ENCODE results near the gene NEU1.
"Not testable (repeated sequence)": the region's sequence is repeated elsewhere in the genome, so short reads cannot be mapped to it uniquely, and the experiment has no call there.

The NEU1 gene

DNA sequence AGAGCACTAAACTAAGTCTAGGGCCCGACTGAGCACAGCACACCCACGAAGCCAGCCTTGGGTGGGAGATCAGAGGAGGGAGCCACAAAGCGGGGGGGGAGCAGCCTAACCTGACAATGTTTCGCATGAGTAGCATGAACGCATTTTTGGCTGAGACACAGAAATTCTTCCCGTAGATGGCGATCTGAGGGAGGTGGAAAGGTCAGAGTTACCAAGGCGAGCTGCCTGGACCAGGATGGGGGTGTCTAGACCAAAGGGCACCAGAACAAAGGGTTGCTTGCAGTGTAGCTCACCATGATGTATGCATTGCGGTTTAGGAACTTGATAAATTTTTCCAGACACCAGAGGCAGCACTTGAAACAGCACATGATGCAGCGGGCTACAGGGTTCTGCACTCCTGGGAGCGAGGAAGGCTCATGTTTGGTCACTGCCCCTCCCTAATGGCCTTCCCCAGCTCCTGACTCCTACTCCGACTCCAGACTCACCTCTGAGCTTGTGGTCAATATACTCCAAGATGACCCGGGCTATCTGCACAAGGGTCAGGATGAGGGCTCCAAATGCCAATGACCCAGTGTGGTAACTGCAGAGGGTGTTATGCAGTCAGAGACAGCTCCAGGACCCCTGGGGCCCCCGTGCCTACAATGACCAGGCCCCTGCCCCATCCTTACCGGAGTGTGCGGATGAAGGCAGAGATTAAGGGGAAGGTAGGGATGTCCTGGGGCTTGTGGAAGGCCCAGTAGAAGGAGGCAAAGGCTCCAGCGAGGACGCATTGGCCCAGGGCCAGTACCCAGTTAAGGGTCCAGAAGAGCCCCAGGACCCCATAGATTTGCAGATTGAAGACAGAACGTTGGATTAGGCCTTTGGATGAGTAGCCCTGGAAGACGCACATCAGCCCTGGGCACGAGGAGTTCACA is 2.8 kb upstream of the NEU1 start:
- POLR2A ChIA-PET: interaction anchor here (0.8 kb wide), 1 partner anchor 30 kb away, joined by 5 read pairs; no protein-coding TSS in a partner anchor
- Histone ChIP-seq H3K36me3 (ENCODE audit: control insufficient read depth in 4 of 4, insufficient read depth in 4 of 4, low read length in 3 of 4) (peaks cover 0 to 10% (median 4%) of the 10 kb centered on the region in 4 experiments), H3K27ac (ENCODE audit: insufficient read depth in 1 of 2, low read depth in 1 of 2, low read length in 2 of 2, poor library complexity in 1 of 2, severe bottlenecking in 2 of 2) (no peak overlapping the region), H3K4me3 (ENCODE audit: control insufficient read depth in 1 of 7, extremely low read depth in 1 of 7, insufficient read depth in 4 of 7, low read depth in 2 of 7, low read length in 6 of 7) (no peak overlapping the region), H3K9me3 (ENCODE audit: control extremely low read depth in 1 of 5, control insufficient read depth in 4 of 5, insufficient read depth in 2 of 5, low read depth in 1 of 5, low read length in 4 of 5) (no peaks in the 10 kb centered on the region), H3K27me3 (replicated peaks in 2 of 5; ENCODE audit: control insufficient read depth in 4 of 5, insufficient read depth in 5 of 5, low read length in 4 of 5) (no peaks in the 10 kb centered on the region), H3K4me1 (ENCODE audit: control extremely low read depth in 1 of 4, control insufficient read depth in 4 of 4, insufficient read depth in 4 of 4, low read length in 3 of 4) (peaks cover 0 to 29% (median 19%) of the 10 kb centered on the region in 4 experiments)
- CTCF ChIA-PET: interaction anchor here (0.7 to 4.0 kb wide), 7 partner anchors 11 to 319 kb away, joined by 3 to 14 read pairs (median 5); partner anchors contain the start of gene ATP6V1G2
- WGBS (ENCODE audit: insufficient coverage): 98% methylated on average over 20 of the region's 21 CpGs
- no peak for DNase-seq

DNA sequence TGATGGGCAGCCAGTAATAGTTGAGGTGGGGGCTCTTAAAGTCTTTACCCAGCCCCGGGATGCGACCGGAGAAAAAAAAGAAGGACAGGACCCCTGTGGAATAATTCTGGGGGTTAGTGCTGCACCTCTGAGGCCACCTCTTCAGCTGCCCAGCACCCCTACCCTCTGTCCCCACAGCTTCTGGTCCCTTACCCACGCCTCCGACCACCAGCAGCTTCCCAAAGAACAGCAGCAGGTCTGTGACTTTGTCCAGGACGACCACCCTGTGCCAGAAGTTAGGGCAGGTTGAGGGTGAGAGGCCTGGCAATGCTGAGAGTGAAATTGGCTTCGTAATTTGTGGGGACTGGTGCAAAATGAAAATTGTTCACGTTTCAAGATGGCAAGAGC is 2.2 kb upstream of the NEU1 start:
- H3K27me3 ChIP-seq (replicated peaks in 2 of 5; ENCODE audit: control insufficient read depth in 4 of 5, insufficient read depth in 5 of 5, low read length in 4 of 5): no peaks in the 10 kb centered on the region
- no peak overlapping the region for H3K27ac ChIP-seq (ENCODE audit: insufficient read depth in 1 of 2, low read depth in 1 of 2, low read length in 2 of 2, poor library complexity in 1 of 2, severe bottlenecking in 2 of 2)
- DNase-seq: no peak
- no peaks in the 10 kb centered on the region for H3K9me3 ChIP-seq (ENCODE audit: control extremely low read depth in 1 of 5, control insufficient read depth in 4 of 5, insufficient read depth in 2 of 5, low read depth in 1 of 5, low read length in 4 of 5)
- peaks cover 0 to 29% (median 19%) of the 10 kb centered on the region in 4 experiments for H3K4me1 ChIP-seq (ENCODE audit: control extremely low read depth in 1 of 4, control insufficient read depth in 4 of 4, insufficient read depth in 4 of 4, low read length in 3 of 4)
- H3K4me3 ChIP-seq (ENCODE audit: control insufficient read depth in 1 of 7, extremely low read depth in 1 of 7, insufficient read depth in 4 of 7, low read depth in 2 of 7, low read length in 6 of 7): peak overlapping the region in 1 of 7 experiments; percentile 88
- CTCF ChIA-PET: interaction anchor here (0.7 to 4.0 kb wide), 9 partner anchors 11 to 319 kb away, joined by 3 to 14 read pairs (median 5); partner anchors contain the start of gene ATP6V1G2
- peaks cover 3 to 16% (median 10%) of the 10 kb centered on the region in 4 experiments for H3K36me3 ChIP-seq (ENCODE audit: control insufficient read depth in 4 of 4, insufficient read depth in 4 of 4, low read length in 3 of 4)
- POLR2A ChIA-PET: interaction anchor here (0.8 to 1.4 kb wide), 3 partner anchors 29 to 65 kb away, joined by 3 to 8 read pairs (median 5); partner anchors contain the start of gene EHMT2
- WGBS (ENCODE audit: insufficient coverage): 96% methylated on average over 6 of the region's 8 CpGs

DNA sequence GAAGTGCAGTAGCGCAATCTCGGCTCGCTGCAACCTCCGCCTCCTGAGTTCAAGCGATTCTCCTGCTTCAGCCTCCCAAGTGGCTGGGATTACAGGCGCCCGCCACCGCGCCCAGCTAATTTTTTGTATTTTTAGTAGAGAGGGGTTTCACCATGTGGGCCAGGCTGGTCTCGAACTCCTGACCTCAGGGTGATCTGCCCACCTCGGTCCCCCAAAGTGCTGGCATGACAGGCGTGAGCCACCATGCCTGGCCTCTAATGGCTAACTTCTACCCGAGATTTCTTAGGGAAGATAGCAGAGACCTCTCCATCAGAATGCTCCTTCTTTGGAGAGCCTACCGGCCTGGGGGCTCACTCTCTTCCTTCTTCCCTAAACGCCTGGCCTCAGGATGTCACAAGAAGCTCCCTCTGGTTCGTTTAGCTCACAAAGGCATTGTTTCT is 1.5 kb upstream of the NEU1 start:
- not testable (repeated sequence) for H3K27me3 ChIP-seq (replicated peaks in 2 of 5; ENCODE audit: control insufficient read depth in 4 of 5, insufficient read depth in 5 of 5, low read length in 4 of 5); H3K9me3 ChIP-seq (ENCODE audit: control extremely low read depth in 1 of 5, control insufficient read depth in 4 of 5, insufficient read depth in 2 of 5, low read depth in 1 of 5, low read length in 4 of 5); DNase-seq
- POLR2A ChIA-PET: interaction anchor here (0.7 to 1.4 kb wide), 4 partner anchors 34 to 234 kb away, joined by 3 to 8 read pairs (median 5); partner anchors contain the start of gene EHMT2
- WGBS (ENCODE audit: insufficient coverage): 20% methylated on average over 8 of the region's 16 CpGs
- Histone ChIP-seq H3K36me3 (ENCODE audit: control insufficient read depth in 4 of 4, insufficient read depth in 4 of 4, low read length in 3 of 4) (peaks cover 7 to 23% (median 14%) of the 10 kb centered on the region in 4 experiments), H3K27ac (ENCODE audit: insufficient read depth in 1 of 2, low read depth in 1 of 2, low read length in 2 of 2, poor library complexity in 1 of 2, severe bottlenecking in 2 of 2) (peak overlapping the region in 1 of 2 experiments; percentile 89), H3K4me1 (ENCODE audit: control extremely low read depth in 1 of 4, control insufficient read depth in 4 of 4, insufficient read depth in 4 of 4, low read length in 3 of 4) (peaks cover 0 to 29% (median 19%) of the 10 kb centered on the region in 4 experiments), H3K4me3 (ENCODE audit: control insufficient read depth in 1 of 7, extremely low read depth in 1 of 7, insufficient read depth in 4 of 7, low read depth in 2 of 7, low read length in 6 of 7) (peak overlapping the region; percentile 41 to 96 (median 85))
- CTCF ChIA-PET: interaction anchor here (0.6 to 4.0 kb wide), 12 partner anchors 12 to 357 kb away, joined by 3 to 14 read pairs (median 3); partner anchors contain the start of gene ABHD16A

DNA sequence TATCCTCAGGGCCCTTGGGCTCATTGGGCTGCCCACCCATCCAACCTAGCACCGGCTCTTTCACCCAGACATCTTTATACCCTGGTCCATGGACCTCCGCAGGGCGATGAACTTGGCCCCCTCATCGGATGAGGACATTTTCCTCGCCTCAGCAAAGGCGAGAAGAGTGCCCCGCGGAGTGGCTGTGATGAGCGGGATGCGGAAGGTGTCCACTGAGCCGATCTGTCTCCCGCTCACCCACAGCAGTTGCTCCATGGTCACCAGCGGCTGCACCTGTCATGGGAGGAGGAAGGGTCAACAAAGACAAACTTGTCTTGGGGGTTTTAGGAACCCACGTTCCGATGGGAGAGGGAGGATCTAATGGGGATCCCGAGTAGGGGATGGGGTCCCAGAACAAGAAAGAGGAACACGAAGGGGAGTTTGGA is 690 bp downstream of the NEU1 start:
- WGBS (ENCODE audit: insufficient coverage): 59% methylated on average over 15 of the region's 17 CpGs
- ChIA-PET POLR2A (interaction anchor here (1.0 to 2.2 kb wide), 3 partner anchors 9 to 26 kb away, joined by 3 to 18 read pairs (median 3); no protein-coding TSS in a partner anchor), CTCF (interaction anchor here (0.9 to 4.0 kb wide), 2 partner anchors 14 to 23 kb away, joined by 3 to 14 read pairs; no protein-coding TSS in a partner anchor)
- DNase-seq: no peak
- Histone ChIP-seq H3K9me3 (ENCODE audit: control extremely low read depth in 1 of 5, control insufficient read depth in 4 of 5, insufficient read depth in 2 of 5, low read depth in 1 of 5, low read length in 4 of 5) (no peaks in the 10 kb centered on the region), H3K27ac (ENCODE audit: insufficient read depth in 1 of 2, low read depth in 1 of 2, low read length in 2 of 2, poor library complexity in 1 of 2, severe bottlenecking in 2 of 2) (peak overlapping the region; percentile 50 to 86), H3K4me3 (ENCODE audit: control insufficient read depth in 1 of 7, extremely low read depth in 1 of 7, insufficient read depth in 4 of 7, low read depth in 2 of 7, low read length in 6 of 7) (peak overlapping the region; percentile 69 to 96 (median 87)), H3K36me3 (ENCODE audit: control insufficient read depth in 4 of 4, insufficient read depth in 4 of 4, low read length in 3 of 4) (peaks cover 9 to 39% (median 16%) of the 10 kb centered on the region in 4 experiments), H3K4me1 (ENCODE audit: control extremely low read depth in 1 of 4, control insufficient read depth in 4 of 4, insufficient read depth in 4 of 4, low read length in 3 of 4) (peaks cover 0 to 29% (median 19%) of the 10 kb centered on the region in 4 experiments), H3K27me3 (replicated peaks in 2 of 5; ENCODE audit: control insufficient read depth in 4 of 5, insufficient read depth in 5 of 5, low read length in 4 of 5) (no peaks in the 10 kb centered on the region)

DNA sequence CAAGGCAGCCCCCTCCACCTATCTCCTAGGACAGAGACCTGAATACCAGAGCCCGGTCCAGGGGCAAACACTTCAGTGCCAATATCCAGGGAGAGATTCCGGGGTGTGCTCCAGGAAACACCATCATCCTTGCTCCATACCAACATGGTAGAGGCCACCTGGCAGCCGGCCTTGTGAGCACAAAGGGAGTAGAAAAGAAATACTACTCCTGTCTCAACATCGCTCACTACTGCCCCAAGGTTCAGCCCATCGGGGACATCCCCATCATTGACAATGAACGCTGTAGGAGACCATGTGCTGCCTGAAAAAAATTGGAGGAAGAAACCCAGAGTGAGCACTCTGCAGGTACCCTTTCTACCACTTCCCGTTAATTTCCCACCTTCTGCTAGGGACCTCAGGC is 1.5 kb downstream of the NEU1 start:
- Histone ChIP-seq H3K4me3 (ENCODE audit: control insufficient read depth in 1 of 7, extremely low read depth in 1 of 7, insufficient read depth in 4 of 7, low read depth in 2 of 7, low read length in 6 of 7) (no peak overlapping the region), H3K9me3 (ENCODE audit: control extremely low read depth in 1 of 5, control insufficient read depth in 4 of 5, insufficient read depth in 2 of 5, low read depth in 1 of 5, low read length in 4 of 5) (no peaks in the 10 kb centered on the region), H3K27ac (ENCODE audit: insufficient read depth in 1 of 2, low read depth in 1 of 2, low read length in 2 of 2, poor library complexity in 1 of 2, severe bottlenecking in 2 of 2) (no peak overlapping the region), H3K36me3 (ENCODE audit: control insufficient read depth in 4 of 4, insufficient read depth in 4 of 4, low read length in 3 of 4) (peaks cover 9 to 39% (median 16%) of the 10 kb centered on the region in 4 experiments), H3K27me3 (replicated peaks in 2 of 5; ENCODE audit: control insufficient read depth in 4 of 5, insufficient read depth in 5 of 5, low read length in 4 of 5) (no peaks in the 10 kb centered on the region), H3K4me1 (ENCODE audit: control extremely low read depth in 1 of 4, control insufficient read depth in 4 of 4, insufficient read depth in 4 of 4, low read length in 3 of 4) (peaks cover 0 to 29% (median 19%) of the 10 kb centered on the region in 4 experiments)
- ChIA-PET POLR2A (no interaction called here), CTCF (no interaction called here)
- 100% methylated on average over 4 of the region's 7 CpGs for WGBS (ENCODE audit: insufficient coverage)
- no peak for DNase-seq

DNA sequence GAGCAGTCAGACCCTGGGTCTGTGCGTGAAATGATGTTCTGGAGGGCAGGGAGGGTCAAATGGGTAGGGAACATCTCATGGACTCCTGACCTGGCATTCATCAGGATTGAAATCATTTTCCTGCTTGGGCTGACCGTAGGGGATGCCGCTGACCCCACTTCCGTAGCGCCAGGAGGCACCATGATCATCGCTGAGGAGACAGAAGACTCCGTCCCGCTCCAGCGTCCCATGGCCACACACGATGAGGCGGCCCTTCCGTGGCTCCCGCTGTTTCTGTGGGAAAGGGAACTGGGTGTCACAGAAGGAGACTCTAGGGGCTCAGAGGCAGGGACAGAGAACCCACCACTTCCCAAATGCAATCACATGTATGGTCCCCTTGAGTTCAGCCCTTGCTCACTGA is 2.3 kb downstream of the NEU1 start:
- ChIA-PET CTCF (interaction anchor here (1.1 to 1.2 kb wide), 2 partner anchors 15 to 22 kb away, joined by 3 to 5 read pairs; no protein-coding TSS in a partner anchor), POLR2A (no interaction called here)
- Histone ChIP-seq H3K27ac (ENCODE audit: insufficient read depth in 1 of 2, low read depth in 1 of 2, low read length in 2 of 2, poor library complexity in 1 of 2, severe bottlenecking in 2 of 2) (no peak overlapping the region), H3K4me1 (ENCODE audit: control extremely low read depth in 1 of 4, control insufficient read depth in 4 of 4, insufficient read depth in 4 of 4, low read length in 3 of 4) (peaks cover 0 to 29% (median 19%) of the 10 kb centered on the region in 4 experiments), H3K36me3 (ENCODE audit: control insufficient read depth in 4 of 4, insufficient read depth in 4 of 4, low read length in 3 of 4) (peaks cover 9 to 39% (median 16%) of the 10 kb centered on the region in 4 experiments), H3K27me3 (replicated peaks in 2 of 5; ENCODE audit: control insufficient read depth in 4 of 5, insufficient read depth in 5 of 5, low read length in 4 of 5) (no peaks in the 10 kb centered on the region), H3K4me3 (ENCODE audit: control insufficient read depth in 1 of 7, extremely low read depth in 1 of 7, insufficient read depth in 4 of 7, low read depth in 2 of 7, low read length in 6 of 7) (no peak overlapping the region), H3K9me3 (ENCODE audit: control extremely low read depth in 1 of 5, control insufficient read depth in 4 of 5, insufficient read depth in 2 of 5, low read depth in 1 of 5, low read length in 4 of 5) (no peaks in the 10 kb centered on the region)
- over 99% methylated on average over 13 of the region's 13 CpGs for WGBS (ENCODE audit: insufficient coverage)
- DNase-seq: no peak

Measured in common myeloid progenitor, CD34-positive (primary cell).